H9 (cell line): ENCODE results near the gene MAP3K20. TPM values are rescaled to one million over a fixed set of nuclear protein-coding genes. Genes with fewer than 3 reads are reported as not detected.

Experiments used
- DNase-seq: peaks from one replicate; pipeline ENCODE4 v3.0.0-alpha.2; 2017
- H2AFZ ChIP-seq: one replicate; pipeline ENCODE4 v1.6.1; 2013; ENCODE audit warnings: mild to moderate bottlenecking, low read length, control low read depth, moderate library complexity
- H2AK5ac ChIP-seq: 2 replicates; pipeline ENCODE4 v1.6.1; 2013; ENCODE audit warnings: low read length, control low read depth, mixed read lengths; ENCODE audit not compliant: insufficient read length
- H2BK120ac ChIP-seq: one replicate; pipeline ENCODE4 v1.6.1; 2013; ENCODE audit warnings: low read depth, mild to moderate bottlenecking, low read length, control low read depth, inconsistent platforms; ENCODE audit not compliant: poor library complexity, severe bottlenecking
- H2BK12ac ChIP-seq: 2 replicates; pipeline ENCODE4 v1.6.1; 2013; ENCODE audit warnings: low read length, control low read depth, mixed read lengths, low read depth; ENCODE audit not compliant: insufficient read length
- H2BK15ac ChIP-seq: 2 replicates; pipeline ENCODE4 v1.6.1; 2013; ENCODE audit warnings: low read depth, low read length, control low read depth
- H2BK20ac ChIP-seq: one replicate; pipeline ENCODE4 v1.6.1; 2013; ENCODE audit warnings: low read depth, mild to moderate bottlenecking, low read length, control low read depth, inconsistent platforms; ENCODE audit not compliant: poor library complexity, severe bottlenecking
- H2BK5ac ChIP-seq: 2 replicates; pipeline ENCODE4 v1.6.1; 2013; ENCODE audit warnings: low read length, control low read depth, mixed read lengths; ENCODE audit not compliant: insufficient read length
- H3K14ac ChIP-seq: 2 replicates; pipeline ENCODE4 v1.6.1; 2013; ENCODE audit warnings: low read length, control low read depth; ENCODE audit not compliant: insufficient read depth
- H3K18ac ChIP-seq: 2 replicates; pipeline ENCODE4 v1.6.1; 2013; ENCODE audit warnings: low read depth, mild to moderate bottlenecking, mixed read lengths, low read length, control low read depth; ENCODE audit not compliant: insufficient read length
- H3K23ac ChIP-seq: 2 replicates; pipeline ENCODE4 v1.6.1; 2013; ENCODE audit warnings: low read length, control low read depth, mixed read lengths, low read depth; ENCODE audit not compliant: insufficient read length
- H3K23me2 ChIP-seq: 2 replicates; pipeline ENCODE4 v1.6.1; 2013; ENCODE audit warnings: low read depth, mild to moderate bottlenecking, mixed read lengths, low read length, control low read depth; ENCODE audit not compliant: insufficient read length, poor library complexity, severe bottlenecking
- H3K27ac ChIP-seq: 2 replicates; pipeline ENCODE4 v1.5.1; 2013; ENCODE audit warnings: low read length, control low read depth, mixed read lengths, low read depth; ENCODE audit not compliant: insufficient read length
- H3K27me3 ChIP-seq: 2 replicates; pipeline ENCODE4 v1.6.1; 2013; ENCODE audit warnings: low read length, control low read depth, inconsistent platforms; ENCODE audit not compliant: insufficient read depth
- H3K4ac ChIP-seq: 2 replicates; pipeline ENCODE4 v1.6.1; 2013; ENCODE audit warnings: low read depth, mild to moderate bottlenecking, control low read depth, inconsistent platforms, low read length, moderate library complexity
- H3K4me1 ChIP-seq: 2 replicates; pipeline ENCODE4 v1.6.1; 2013; ENCODE audit warnings: low read length, control low read depth, inconsistent platforms; ENCODE audit not compliant: insufficient read depth
- H3K4me2 ChIP-seq: 2 replicates; pipeline ENCODE4 v1.6.1; 2013; ENCODE audit warnings: low read length, control low read depth, mixed read lengths; ENCODE audit not compliant: insufficient read length, insufficient read depth
- H3K56ac ChIP-seq: 2 replicates; pipeline ENCODE4 v1.6.1; 2013; ENCODE audit warnings: low read depth, mild to moderate bottlenecking, mixed read lengths, low read length, control low read depth; ENCODE audit not compliant: insufficient read length
- H3K79me1 ChIP-seq: 2 replicates; pipeline ENCODE4 v1.6.1; 2013; ENCODE audit warnings: low read depth, mild to moderate bottlenecking, moderate library complexity, low read length, control low read depth, inconsistent platforms; ENCODE audit not compliant: insufficient read depth, poor library complexity, severe bottlenecking
- H3K79me2 ChIP-seq: 2 replicates; pipeline ENCODE4 v1.6.1; 2013; ENCODE audit warnings: low read length, control low read depth, inconsistent platforms; ENCODE audit not compliant: insufficient read depth
- H3K9ac ChIP-seq: 2 replicates; pipeline ENCODE4 v1.6.1; 2013; ENCODE audit warnings: low read length, control low read depth, mixed read lengths; ENCODE audit not compliant: insufficient read length; ENCODE audit errors: extremely low read depth
- H3K9me3 ChIP-seq: one replicate; pipeline ENCODE4 v1.6.1; 2013; ENCODE audit warnings: low read depth, low read length, inconsistent platforms; ENCODE audit not compliant: control insufficient read depth
- H3T11ph ChIP-seq: one replicate; pipeline ENCODE4 v1.6.1; 2013; ENCODE audit warnings: mild to moderate bottlenecking, low read length, control low read depth, inconsistent platforms
- H4K20me1 ChIP-seq: one replicate; pipeline ENCODE4 v1.6.1; 2013; ENCODE audit not compliant: control insufficient read depth, insufficient read length, insufficient read depth
- H4K5ac ChIP-seq: 2 replicates; pipeline ENCODE4 v1.6.1; 2013; ENCODE audit warnings: low read depth, mild to moderate bottlenecking, mixed read lengths, low read length, control low read depth; ENCODE audit not compliant: insufficient read length
- H4K8ac ChIP-seq: replicated peaks from 2 replicates; pipeline ENCODE4 v1.6.1; 2013; ENCODE audit warnings: low read length, control low read depth, mixed read lengths, low read depth; ENCODE audit not compliant: insufficient read length
- H4K91ac ChIP-seq: 2 replicates; pipeline ENCODE4 v1.6.1; 2013; ENCODE audit warnings: low read depth, mild to moderate bottlenecking, moderate library complexity, mixed read lengths, low read length, control low read depth; ENCODE audit not compliant: insufficient read length
- H3K27ac Mint-ChIP-seq, 3 experiments: 2 replicates in 2 of 3; 3 replicates in 1 of 3; pipeline ENCODE4 v1.8.0; 2020 to 2021; ENCODE audit warnings: mixed read lengths in 3 of 3, mild to moderate bottlenecking in 1 of 3, moderate library complexity in 1 of 3
- H3K27me3 Mint-ChIP-seq: 2 replicates; pipeline ENCODE4 v1.8.0; 2021; ENCODE audit warnings: low read depth, mild to moderate bottlenecking, moderate library complexity, mixed read lengths
- H3K36me3 Mint-ChIP-seq, 3 experiments: 2 replicates in 2 of 3; 3 replicates in 1 of 3; pipeline ENCODE4 v1.8.0; 2020 to 2021; ENCODE audit warnings: low read depth in 3 of 3, mixed read lengths in 3 of 3; ENCODE audit not compliant: insufficient read depth in 1 of 3
- H3K4me1 Mint-ChIP-seq, 2 experiments: 2 replicates each; pipeline ENCODE4 v1.8.0; 2020; ENCODE audit warnings: mixed read lengths in 2 of 2
- H3K4me3 Mint-ChIP-seq, 2 experiments: 2 replicates in 1 of 2; 3 replicates in 1 of 2; pipeline ENCODE4 v1.8.0; 2020 to 2021; ENCODE audit warnings: mild to moderate bottlenecking in 2 of 2, mixed read lengths in 2 of 2, moderate library complexity in 1 of 2
- H3K9me3 Mint-ChIP-seq, 2 experiments: 2 replicates in 1 of 2; 3 replicates in 1 of 2; pipeline ENCODE4 v1.8.0; 2020; ENCODE audit warnings: mild to moderate bottlenecking in 2 of 2, mixed read lengths in 2 of 2, moderate library complexity in 1 of 2
- total RNA-seq: library from RNA; stranded (reverse); gene quantifications from 2 replicates; pipeline ENCODE4 v1.2.1, GENCODE V29; 2021
- TF ChIP-seq, protein P1 (sequence below): fragments of 200-600 bp; sonication (generic); conservative IDR thresholded peaks from 3 replicates; pipeline ENCODE4 v1.8.0; 2021; ENCODE audit warnings: antibody characterized with exemption, mild to moderate bottlenecking

MAP3K20 gene
- total RNA-seq, 1 experiment from 2014 or later = 8.7 TPM

DNA sequence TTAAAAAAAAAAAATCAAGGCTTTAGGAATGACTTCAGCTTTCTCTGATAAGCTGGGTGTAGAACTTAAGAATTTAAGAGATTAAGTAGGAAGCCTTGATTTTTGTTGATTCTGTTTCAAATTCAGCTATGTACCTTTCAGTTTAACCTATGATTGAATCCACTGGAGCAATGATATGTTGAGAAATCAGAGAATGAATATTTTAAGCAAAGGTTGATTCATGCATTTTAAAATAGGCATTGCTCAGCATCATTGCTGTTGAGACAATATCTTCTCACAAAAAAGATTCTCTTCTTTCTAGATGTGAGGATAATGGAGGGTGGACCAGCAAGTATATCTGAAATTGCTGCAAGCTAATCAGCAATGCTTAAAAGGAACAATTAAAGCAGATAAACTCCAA, 109.8 kb downstream of the MAP3K20 start:
- H3K9ac ChIP-seq = no peak overlapping the region
- no peak overlapping the region for H3K4me2 ChIP-seq
- H2BK20ac ChIP-seq = no peak overlapping the region
- H4K91ac ChIP-seq = no peak overlapping the region
- no peak overlapping the region for H3K18ac ChIP-seq
- no peaks in the 10 kb centered on the region for H3K79me1 ChIP-seq
- Mint-ChIP-seq H3K27ac (no peak overlapping the region), H3K4me3 (no peak overlapping the region), H3K36me3 (peaks cover 0 to 4% (median 0%) of the 10 kb centered on the region in 3 experiments; a peak in 4 of 7 replicates), H3K4me1 (peaks cover 9 to 22% of the 10 kb centered on the region in 2 experiments), H3K9me3 (peaks cover 0 to 6% of the 10 kb centered on the region in 2 experiments; a peak in 3 of 5 replicates), H3K27me3 (no peaks in the 10 kb centered on the region)
- no peak overlapping the region for H3K27ac ChIP-seq
- no peak overlapping the region for H2BK120ac ChIP-seq
- H2BK12ac ChIP-seq = no peak overlapping the region
- H2AK5ac ChIP-seq = no peak overlapping the region
- H3K9me3 ChIP-seq = no peaks in the 10 kb centered on the region
- DNase-seq = no peak
- no peak overlapping the region for H3T11ph ChIP-seq
- no peak overlapping the region for H3K23ac ChIP-seq
- no peak overlapping the region for H3K4ac ChIP-seq
- H4K5ac ChIP-seq = no peak overlapping the region
- no peaks in the 10 kb centered on the region for H3K27me3 ChIP-seq
- H2BK15ac ChIP-seq = no peak overlapping the region
- no peak overlapping the region for H2AFZ ChIP-seq
- H3K23me2 ChIP-seq = no peaks in the 10 kb centered on the region
- TF ChIP-seq, protein P1, sequence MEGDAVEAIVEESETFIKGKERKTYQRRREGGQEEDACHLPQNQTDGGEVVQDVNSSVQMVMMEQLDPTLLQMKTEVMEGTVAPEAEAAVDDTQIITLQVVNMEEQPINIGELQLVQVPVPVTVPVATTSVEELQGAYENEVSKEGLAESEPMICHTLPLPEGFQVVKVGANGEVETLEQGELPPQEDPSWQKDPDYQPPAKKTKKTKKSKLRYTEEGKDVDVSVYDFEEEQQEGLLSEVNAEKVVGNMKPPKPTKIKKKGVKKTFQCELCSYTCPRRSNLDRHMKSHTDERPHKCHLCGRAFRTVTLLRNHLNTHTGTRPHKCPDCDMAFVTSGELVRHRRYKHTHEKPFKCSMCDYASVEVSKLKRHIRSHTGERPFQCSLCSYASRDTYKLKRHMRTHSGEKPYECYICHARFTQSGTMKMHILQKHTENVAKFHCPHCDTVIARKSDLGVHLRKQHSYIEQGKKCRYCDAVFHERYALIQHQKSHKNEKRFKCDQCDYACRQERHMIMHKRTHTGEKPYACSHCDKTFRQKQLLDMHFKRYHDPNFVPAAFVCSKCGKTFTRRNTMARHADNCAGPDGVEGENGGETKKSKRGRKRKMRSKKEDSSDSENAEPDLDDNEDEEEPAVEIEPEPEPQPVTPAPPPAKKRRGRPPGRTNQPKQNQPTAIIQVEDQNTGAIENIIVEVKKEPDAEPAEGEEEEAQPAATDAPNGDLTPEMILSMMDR = no peak
- no peak overlapping the region for H3K14ac ChIP-seq
- no peak overlapping the region for H2BK5ac ChIP-seq
- H3K4me1 ChIP-seq = peaks cover 7% of the 10 kb centered on the region; the same call in 1 of the 2 replicates
- no peak overlapping the region for H4K8ac ChIP-seq
- no peaks in the 10 kb centered on the region for H3K79me2 ChIP-seq
- H4K20me1 ChIP-seq = no peaks in the 10 kb centered on the region
- H3K56ac ChIP-seq = no peak overlapping the region
